GM12891 (cell line): ENCODE measurements around the gene JAGN1.
"Not testable (repeated sequence)": the region's sequence is repeated elsewhere in the genome, so short reads cannot be mapped to it uniquely, and the experiment has no call there.

Experiments used
- DNase-seq: peaks from one replicate; pipeline ENCODE4 v3.0.0; 2011; ENCODE audit warnings: low spot score; ENCODE audit not compliant: insufficient read length
- FAIRE-seq: peaks from 2 replicates; lab custom pipeline; 2011; peaks lifted over from hg19 to GRCh38; lab: Jason Lieb, UNC
- PAX5 ChIP-seq: IDR thresholded peaks from 2 replicates; pipeline ENCODE4 v1.6.1; 2011; ENCODE audit warnings: low read length, moderate library complexity, mild to moderate bottlenecking; ENCODE audit not compliant: insufficient read depth, severe bottlenecking
- POLR2A ChIP-seq: IDR thresholded peaks from 2 replicates; pipeline ENCODE4 v1.6.1; 2011; ENCODE audit warnings: low read depth, low read length, control low read depth
- POLR2AphosphoS5 ChIP-seq: IDR thresholded peaks from 2 replicates; pipeline ENCODE4 v1.6.1; 2011; ENCODE audit warnings: low read depth, low read length, control low read depth
- POU2F2 ChIP-seq: IDR thresholded peaks from 2 replicates; pipeline ENCODE4 v1.6.1; 2011; ENCODE audit warnings: low read depth, mild to moderate bottlenecking, control low read depth, low read length, moderate library complexity
- SPI1 ChIP-seq: IDR thresholded peaks from 2 replicates; pipeline ENCODE4 v1.6.1; 2011; ENCODE audit warnings: low read depth, low read length, control low read depth
- TAF1 ChIP-seq: IDR thresholded peaks from 2 replicates; pipeline ENCODE4 v1.6.1; 2011; ENCODE audit warnings: low read depth, low read length, control low read depth

JAGN1 gene

GRCh38 chr3:9869955-9870354 lies 20.5 kb upstream of the JAGN1 start:
- FAIRE-seq (no peak), DNase-seq (no peak)
- TF ChIP-seq TAF1, result no peak
- no peak for TF ChIP-seq SPI1
- TF ChIP-seq POLR2A, result no peak
- no peak for TF ChIP-seq POU2F2
- no peak for TF ChIP-seq POLR2AphosphoS5
- TF ChIP-seq PAX5, result no peak

GRCh38 chr3:9870978-9871377 lies 19.4 kb upstream of the JAGN1 start:
- TF ChIP-seq POU2F2, result no peak
- no peak for TF ChIP-seq POLR2AphosphoS5
- no peak for TF ChIP-seq PAX5
- no peak for TF ChIP-seq TAF1
- TF ChIP-seq SPI1, result no peak
- no peak for TF ChIP-seq POLR2A
- no peak for DNase-seq
- no peak for FAIRE-seq

- FAIRE-seq, DNase-seq: not testable (repeated sequence)
These were observed 18.3 kb upstream of the JAGN1 start for GRCh38 chr3:9872067-9872466.

GRCh38 chr3:9875448-9875847 lies 15.0 kb upstream of the JAGN1 start:
- DNase-seq, result no peak
- no peak for FAIRE-seq
- TF ChIP-seq POLR2AphosphoS5 (no peak), SPI1 (no peak), POU2F2 (no peak), POLR2A (no peak), TAF1 (no peak), PAX5 (no peak)

- FAIRE-seq, DNase-seq: not testable (repeated sequence)
These were observed 14.2 kb upstream of the JAGN1 start for GRCh38 chr3:9876255-9876654.

- DNase-seq (no peak), FAIRE-seq (no peak)
- no peak for TF ChIP-seq POU2F2
- no peak for TF ChIP-seq SPI1
- no peak for TF ChIP-seq TAF1
- TF ChIP-seq POLR2AphosphoS5, result no peak
- TF ChIP-seq POLR2A, result no peak
- TF ChIP-seq PAX5, result no peak
These were observed 13.4 kb upstream of the JAGN1 start for GRCh38 chr3:9876991-9877390.

- TF ChIP-seq POLR2A (no peak), SPI1 (no peak), PAX5 (no peak), POLR2AphosphoS5 (no peak), TAF1 (no peak), POU2F2 (no peak)
- FAIRE-seq (no peak), DNase-seq (no peak)
These were observed 11.7 kb upstream of the JAGN1 start for GRCh38 chr3:9878700-9879099.

- FAIRE-seq (no peak), DNase-seq (no peak)
- TF ChIP-seq TAF1 (no peak), POU2F2 (no peak), POLR2A (no peak), POLR2AphosphoS5 (no peak), SPI1 (no peak), PAX5 (no peak)
These were observed 10.4 kb upstream of the JAGN1 start, which contains the start of gene CIDEC for GRCh38 chr3:9879830-9880549. TSS of gene CIDEC (minus strand) at chr3:9880253. CDS start at chr3:9878486, 1,767 bp downstream.

- DNase-seq (no peak), FAIRE-seq (no peak)
- TF ChIP-seq SPI1, result no peak
These were observed 9.0 kb upstream of the JAGN1 start for GRCh38 chr3:9881441-9881840.

GRCh38 chr3:9883706-9884554 lies 6.5 kb upstream of the JAGN1 start:
- no peak for DNase-seq
- TF ChIP-seq SPI1 (no peak), PAX5 (no peak), POLR2AphosphoS5 (no peak), TAF1 (no peak)

More at GRCh38 chr3:9883706-9884554, 6.5 kb upstream of the JAGN1 start:
- FAIRE-seq, result no peak
